Myocyte (in vitro differentiated cells): ENCODE results near the gene NTRK2. TPM values are rescaled to one million over a fixed set of nuclear protein-coding genes. Genes with fewer than 3 reads are reported as not detected.

ENCODE experiments used
- DNase-seq: peaks from one replicate; pipeline ENCODE4 v3.0.0-alpha.2; 2012; ENCODE audit warnings: low read depth
- total RNA-seq: library from RNA; depleted of rRNA; stranded (reverse); fragments of >200 nt; gene quantifications from 2 replicates; pipeline ENCODE4 v1.2.3, GENCODE V29; 2014

The NTRK2 gene
- total RNA-seq, 1 donor from 2014 or later: not detected

- DNase-seq: no peak
Observed at GRCh38 chr9:84779883-84780282, 110.4 kb downstream of the NTRK2 start.

- no peak for DNase-seq
Observed at GRCh38 chr9:84780385-84780784, 110.9 kb downstream of the NTRK2 start.

- DNase-seq: no peak
Observed at GRCh38 chr9:84781458-84781857, 111.9 kb downstream of the NTRK2 start.

GRCh38 chr9:84781931-84782866 is 112.7 kb downstream of the NTRK2 start:
- DNase-seq: no peak

- DNase-seq: no peak
Observed at GRCh38 chr9:84785792-84786547, 116.4 kb downstream of the NTRK2 start.

- DNase-seq: no peak
Observed at GRCh38 chr9:84788803-84789462, 119.4 kb downstream of the NTRK2 start.

- DNase-seq: no peak
Observed at GRCh38 chr9:84789463-84789830, 119.9 kb downstream of the NTRK2 start.

GRCh38 chr9:84791643-84792042 is 122.1 kb downstream of the NTRK2 start:
- no peak for DNase-seq

GRCh38 chr9:84793251-84793650 is 123.7 kb downstream of the NTRK2 start:
- no peak for DNase-seq

GRCh38 chr9:84794981-84795637 is 125.6 kb downstream of the NTRK2 start:
- no peak for DNase-seq

GRCh38 chr9:84796404-84796803 is 126.9 kb downstream of the NTRK2 start:
- no peak for DNase-seq

- no peak for DNase-seq
Observed at GRCh38 chr9:84799251-84799650, 129.7 kb downstream of the NTRK2 start.

GRCh38 chr9:84804951-84805694 is 135.6 kb downstream of the NTRK2 start:
- no peak for DNase-seq

- no peak for DNase-seq
Observed at GRCh38 chr9:84807431-84807830, 137.9 kb downstream of the NTRK2 start.

GRCh38 chr9:84807870-84808390 is 138.4 kb downstream of the NTRK2 start:
- DNase-seq: no peak

- no peak for DNase-seq
Observed at GRCh38 chr9:84808416-84808815, 138.9 kb downstream of the NTRK2 start.

- no peak for DNase-seq
Observed at GRCh38 chr9:84811072-84811750, 141.7 kb downstream of the NTRK2 start.

GRCh38 chr9:84811751-84812074 is 142.2 kb downstream of the NTRK2 start:
- no peak for DNase-seq

- no peak for DNase-seq
Observed at GRCh38 chr9:84812355-84812754, 142.8 kb downstream of the NTRK2 start.

GRCh38 chr9:84812847-84813246 is 143.3 kb downstream of the NTRK2 start:
- no peak for DNase-seq
